Panc1 (cell line): ENCODE measurements around the gene CELF2. TPM values are rescaled to one million over a fixed set of nuclear protein-coding genes. Genes with fewer than 3 reads are reported as not detected.

Source experiments
- ATAC-seq: fragments of 200-7000 bp; cut with Tn5 transposase; 2 replicates; pipeline ENCODE4 v1.9.1; 2020; ENCODE audit warnings: mild to moderate bottlenecking, moderate library complexity
- BruUV-seq: library from RNA; stranded (reverse); fragments of 400-500 nt; replicated peaks from 2 replicates; lab custom pipeline; 2021; lab: Mats Ljungman, UMichigan
- CTCF ChIA-PET: fragments of 300-600 bp; sonication (Branson Sonifier 250); formaldehyde crosslinking; loops from one replicate; lab custom pipeline; 2022; ENCODE audit warnings: antibody characterized with exemption; lab: Charles Lee
- POLR2A ChIA-PET: fragments of 300-600 bp; sonication (Branson Sonifier 250); formaldehyde crosslinking; loops from one replicate; lab custom pipeline; 2022; ENCODE audit warnings: antibody characterized with exemption; lab: Charles Lee
- DNase-seq: peaks from one replicate; pipeline ENCODE4 v3.0.0-alpha.2; 2010; ENCODE audit warnings: low read depth, low spot score
- H3K27ac ChIP-seq: 2 replicates; pipeline ENCODE4 v1.5.1; 2011; ENCODE audit warnings: mild to moderate bottlenecking, low read length, inconsistent platforms
- H3K27me3 ChIP-seq: fragments of 200-500 bp; sonication (Bioruptor generic); 2 replicates; pipeline ENCODE4 v1.6.0; 2014; ENCODE audit warnings: low read length, inconsistent platforms; ENCODE audit not compliant: control insufficient read depth, insufficient read depth
- H3K36me3 ChIP-seq: fragments of 200-500 bp; sonication (Bioruptor generic); 2 replicates; pipeline ENCODE4 v1.5.1; 2014; ENCODE audit warnings: inconsistent platforms, mild to moderate bottlenecking, low read length, moderate library complexity; ENCODE audit not compliant: control insufficient read depth, insufficient read depth
- H3K4me1 ChIP-seq: 2 replicates; pipeline ENCODE4 v1.5.1; 2011; ENCODE audit warnings: inconsistent platforms, mild to moderate bottlenecking, low read length, moderate library complexity; ENCODE audit not compliant: control insufficient read depth, insufficient read depth
- H3K4me3 ChIP-seq, 2 experiments: 2 replicates each; pipeline ENCODE4 v1.5.1; 2011 to 2012; ENCODE audit warnings: low read depth in 2 of 2, low read length in 2 of 2, mild to moderate bottlenecking in 2 of 2, inconsistent platforms in 1 of 2, moderate library complexity in 1 of 2
- H3K9me3 ChIP-seq: fragments of 200-500 bp; sonication (Bioruptor generic); 2 replicates; pipeline ENCODE4 v1.5.1; 2014; ENCODE audit warnings: low read depth, mild to moderate bottlenecking, inconsistent platforms, low read length, moderate library complexity; ENCODE audit not compliant: control insufficient read depth, insufficient read depth
- POLR2AphosphoS5 ChIP-seq: IDR thresholded peaks from 2 replicates; pipeline ENCODE4 v1.6.1; 2012; ENCODE audit warnings: mild to moderate bottlenecking, low read depth, low read length, moderate library complexity
- REST ChIP-seq, 2 experiments: IDR thresholded peaks; 2 replicates each; pipeline ENCODE4 v1.6.1; 2011 to 2012; ENCODE audit warnings: low read depth in 2 of 2, control low read depth in 1 of 2, low read length in 1 of 2, mild to moderate bottlenecking in 1 of 2, moderate library complexity in 1 of 2; ENCODE audit not compliant: insufficient read depth in 1 of 2
- SIN3A ChIP-seq: IDR thresholded peaks from 2 replicates; pipeline ENCODE4 v1.6.1; 2012; ENCODE audit warnings: low read depth, mild to moderate bottlenecking, low read length, moderate library complexity, borderline replicate concordance; ENCODE audit not compliant: insufficient read depth
- TCF7L2 ChIP-seq: IDR thresholded peaks from 2 replicates; pipeline ENCODE4 v1.6.1; 2011; ENCODE audit warnings: mild to moderate bottlenecking, low read depth, low read length, inconsistent platforms
- in situ Hi-C: cut with HindIII; loops from 2 replicates; pipeline ENCODE4 v1.10.0; 2016; ENCODE audit warnings: low sequenced_read_pairs, low pct_unique_long_range_greater_than_20kb
- intact Hi-C: fragments of 100-400 bp; cut with micrococcal nuclease; formaldehyde crosslinking; loops from one replicate; pipeline ENCODE4 v1.10.0; 2022; ENCODE audit not compliant: unreplicated experiment
- total RNA-seq: library from RNA; stranded (reverse); gene quantifications from one replicate; pipeline ENCODE4 v1.2.1, GENCODE V29; 2021; ENCODE audit not compliant: unreplicated experiment
- TF ChIP-seq, protein P1 (sequence below): fragments of 450-650 bp; IDR thresholded peaks from 2 replicates; pipeline ENCODE4 v1.5.1; 2017; ENCODE audit warnings: mild to moderate bottlenecking

Gene CELF2
- total RNA-seq, 1 experiment from 2014 or later, result 0.44 TPM

DNA sequence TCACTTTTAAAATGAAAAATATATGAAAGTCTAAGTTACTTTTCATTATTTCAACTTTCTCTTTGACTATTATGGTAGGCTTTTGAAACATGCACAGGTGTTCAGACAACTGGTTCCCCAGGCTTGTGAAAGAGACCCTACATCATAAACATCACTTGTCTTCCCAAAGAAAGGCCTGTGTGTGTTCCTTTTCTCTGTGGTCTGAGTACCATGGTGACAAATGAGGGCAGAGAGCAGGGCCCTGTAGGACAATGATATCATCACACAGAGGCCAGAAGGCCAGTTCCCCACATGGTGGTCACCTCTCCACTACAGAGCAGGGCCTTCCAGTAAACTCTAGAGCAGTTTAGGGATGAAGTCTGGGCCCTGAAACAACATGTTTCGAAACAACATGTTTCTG lies 305.0 kb downstream of the CELF2 start:
- intact Hi-C loops, result no loop called here
- Histone ChIP-seq H3K9me3 (no peaks in the 10 kb centered on the region), H3K27ac (no peak overlapping the region), H3K4me3 (no peak overlapping the region), H3K36me3 (no peaks in the 10 kb centered on the region), H3K27me3 (no peaks in the 10 kb centered on the region), H3K4me1 (no peaks in the 10 kb centered on the region)
- ChIA-PET POLR2A (no interaction called here), CTCF (no interaction called here)
- TF ChIP-seq REST (IDR thresholded peaks at IDR 0.05; ENCODE audit: insufficient read depth in 1 of 2, low read depth in 2 of 2, low read length in 1 of 2) (no peak), TCF7L2 (no peak), SIN3A (no peak), POLR2AphosphoS5 (no peak)
- TF ChIP-seq, protein P1, sequence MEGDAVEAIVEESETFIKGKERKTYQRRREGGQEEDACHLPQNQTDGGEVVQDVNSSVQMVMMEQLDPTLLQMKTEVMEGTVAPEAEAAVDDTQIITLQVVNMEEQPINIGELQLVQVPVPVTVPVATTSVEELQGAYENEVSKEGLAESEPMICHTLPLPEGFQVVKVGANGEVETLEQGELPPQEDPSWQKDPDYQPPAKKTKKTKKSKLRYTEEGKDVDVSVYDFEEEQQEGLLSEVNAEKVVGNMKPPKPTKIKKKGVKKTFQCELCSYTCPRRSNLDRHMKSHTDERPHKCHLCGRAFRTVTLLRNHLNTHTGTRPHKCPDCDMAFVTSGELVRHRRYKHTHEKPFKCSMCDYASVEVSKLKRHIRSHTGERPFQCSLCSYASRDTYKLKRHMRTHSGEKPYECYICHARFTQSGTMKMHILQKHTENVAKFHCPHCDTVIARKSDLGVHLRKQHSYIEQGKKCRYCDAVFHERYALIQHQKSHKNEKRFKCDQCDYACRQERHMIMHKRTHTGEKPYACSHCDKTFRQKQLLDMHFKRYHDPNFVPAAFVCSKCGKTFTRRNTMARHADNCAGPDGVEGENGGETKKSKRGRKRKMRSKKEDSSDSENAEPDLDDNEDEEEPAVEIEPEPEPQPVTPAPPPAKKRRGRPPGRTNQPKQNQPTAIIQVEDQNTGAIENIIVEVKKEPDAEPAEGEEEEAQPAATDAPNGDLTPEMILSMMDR, result no peak
- ATAC-seq, result no peak
- in situ Hi-C loops, result no loop called here
- DNase-seq, result no peak
- BruUV-seq, result no TSS peak

DNA sequence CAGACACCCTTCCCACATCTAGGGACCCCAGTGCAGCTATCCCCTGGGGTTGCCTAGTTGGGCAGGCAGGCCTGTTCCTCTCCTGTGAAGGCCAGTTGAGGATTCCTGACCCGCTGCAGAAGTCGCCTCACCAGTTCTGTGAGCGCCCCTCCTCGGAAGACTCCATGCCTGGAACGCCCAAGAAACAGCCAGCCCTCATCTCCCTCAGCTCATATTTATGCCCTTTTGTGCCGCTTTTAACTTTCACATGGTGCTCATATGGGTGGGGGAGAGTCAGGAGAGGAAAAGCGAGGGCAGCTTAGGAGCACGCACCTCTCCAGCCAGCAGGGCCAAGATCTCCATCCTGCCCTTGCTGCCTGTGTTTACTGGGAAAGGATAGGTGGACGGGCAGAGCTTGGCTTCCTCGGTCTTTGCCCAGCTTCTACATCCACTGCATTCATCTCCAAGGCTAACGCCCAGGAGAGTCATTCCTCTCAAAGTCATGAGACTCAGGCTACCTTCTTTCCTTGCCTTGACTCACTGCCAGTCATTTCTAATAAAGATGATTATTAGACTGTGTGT lies 307.2 kb downstream of the CELF2 start:
- TF ChIP-seq POLR2AphosphoS5, result no peak
- no peak for TF ChIP-seq TCF7L2
- Histone ChIP-seq H3K4me1 (no peaks in the 10 kb centered on the region), H3K27ac (no peak overlapping the region), H3K4me3 (no peak overlapping the region), H3K36me3 (no peaks in the 10 kb centered on the region), H3K9me3 (no peaks in the 10 kb centered on the region), H3K27me3 (no peaks in the 10 kb centered on the region)
- BruUV-seq, result no TSS peak
- intact Hi-C loops, result no loop called here
- DNase-seq (no peak), ATAC-seq (no peak)
- ChIA-PET CTCF (no interaction called here), POLR2A (no interaction called here)
- in situ Hi-C loops, result no loop called here

- H3K27me3 ChIP-seq, result no peaks in the 10 kb centered on the region
- H3K36me3 ChIP-seq, result no peaks in the 10 kb centered on the region
- in situ Hi-C loops (no loop called here), intact Hi-C loops (no loop called here)
- BruUV-seq, result no TSS peak
- DNase-seq, result no peak
- TF ChIP-seq SIN3A (no peak), TCF7L2 (no peak), REST (IDR thresholded peaks at IDR 0.05; ENCODE audit: insufficient read depth in 1 of 2, low read depth in 2 of 2, low read length in 1 of 2) (no peak), POLR2AphosphoS5 (no peak)
- TF ChIP-seq, protein P1, result no peak
- no peak for ATAC-seq
- POLR2A ChIA-PET, result interaction anchor here (0.5 kb wide), 1 partner anchor 344 kb away, joined by 9 read pairs; no protein-coding TSS in a partner anchor
- H3K9me3 ChIP-seq, result no peaks in the 10 kb centered on the region
- H3K27ac ChIP-seq, result no peak overlapping the region
- H3K4me1 ChIP-seq, result no peaks in the 10 kb centered on the region
- H3K4me3 ChIP-seq, result no peak overlapping the region
- CTCF ChIA-PET, result no interaction called here
These were observed 308.1 kb downstream of the CELF2 start for GRCh38 chr10:11325817-11326216.
